ENCODE results near the gene DCTN1.
A peak's percentile ranks its signal among the peaks of the same experiment; 100 is the strongest.

Gene DCTN1

DNA sequence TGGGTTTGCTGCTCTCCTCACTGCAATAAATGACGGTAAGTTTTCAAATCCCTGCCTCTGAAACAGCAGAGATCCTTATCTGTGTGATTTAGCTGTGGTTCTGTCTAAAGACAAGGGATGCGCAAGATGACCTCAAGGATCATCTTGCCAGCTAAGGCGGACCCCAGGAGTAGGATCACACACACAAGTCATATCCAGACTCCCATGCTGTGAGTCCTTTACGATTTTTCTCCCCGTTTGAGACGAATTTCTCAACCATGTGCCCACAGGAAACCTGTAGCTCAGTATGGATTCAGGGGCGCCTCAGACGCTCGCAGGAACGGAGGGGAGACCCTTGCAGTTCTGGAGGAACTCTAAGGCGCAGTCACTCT, 11.1 kb upstream of the DCTN1 start:
- TF ChIP-seq CTCF (conservative IDR thresholded peaks at IDR 0.05): no peak
- H3K27ac ChIP-seq: peak overlapping the region; percentile 92

DNA sequence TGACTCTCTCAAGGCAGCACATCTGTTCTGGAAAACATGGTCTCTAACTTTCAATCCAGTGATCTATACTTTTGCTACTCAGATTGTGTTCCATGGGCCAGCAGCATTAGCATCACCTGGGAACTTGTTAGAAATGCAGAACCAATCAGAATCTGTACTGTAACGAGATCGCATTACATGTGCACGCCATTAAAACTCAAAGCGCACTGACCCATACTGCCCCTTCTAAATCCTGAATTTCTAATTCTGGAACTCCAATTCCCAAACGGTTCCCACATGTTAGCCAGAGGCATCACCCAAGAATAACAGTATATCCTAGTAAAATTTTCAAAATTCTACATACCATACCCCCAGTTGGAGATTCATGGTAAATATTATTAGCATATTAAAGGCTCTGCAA, 10.5 kb upstream of the DCTN1 start:
- TF ChIP-seq CTCF (conservative IDR thresholded peaks at IDR 0.05): no peak
- peak overlapping the region; percentile 92 for H3K27ac ChIP-seq

DNA sequence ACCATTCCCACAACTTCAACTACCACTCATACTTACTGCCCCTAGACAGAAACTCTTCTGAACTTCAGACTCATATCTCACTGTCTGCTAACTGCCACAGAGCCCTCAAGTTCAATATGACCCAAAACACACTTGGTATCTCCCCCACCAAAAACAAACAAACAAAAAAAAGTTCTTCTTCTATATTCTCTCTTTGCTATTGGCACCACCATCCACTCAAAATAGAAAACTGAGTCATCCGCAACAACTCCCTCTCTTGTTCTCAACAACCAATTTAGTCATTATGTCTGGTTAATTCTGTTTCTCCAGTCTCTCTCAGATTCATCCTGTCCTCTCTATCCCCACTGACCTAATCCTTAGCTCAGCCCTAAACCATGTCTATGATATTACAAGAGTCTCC, 7.2 kb upstream of the DCTN1 start:
- H3K27ac ChIP-seq: no peak overlapping the region

DNA sequence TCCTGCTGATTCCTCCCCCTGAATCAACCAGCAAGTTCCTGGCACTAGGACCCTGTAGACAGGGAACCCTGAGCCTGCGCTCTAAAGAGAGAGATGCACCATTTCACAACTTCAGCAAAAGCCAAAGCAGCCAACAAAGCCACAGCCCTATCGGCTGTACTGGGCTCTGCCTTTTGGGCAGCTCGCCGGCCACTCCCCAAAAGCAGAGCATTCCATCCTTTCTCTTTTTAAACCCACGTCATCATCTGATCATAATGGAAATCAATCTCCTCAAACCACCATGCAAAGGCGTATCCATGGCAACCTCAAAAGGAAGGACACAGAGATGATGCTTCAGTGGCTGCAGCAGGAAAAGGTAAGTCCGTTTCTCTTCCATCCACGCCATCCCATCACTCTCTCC, 5.3 kb upstream of the DCTN1 start:
- TF ChIP-seq CTCF (conservative IDR thresholded peaks at IDR 0.05): no peak
- peak overlapping the region; percentile 68; the same call in 1 of the 2 replicates for H3K27ac ChIP-seq

More for the DNA sequence above, 7.2 kb upstream of the DCTN1 start:
- TF ChIP-seq CTCF (conservative IDR thresholded peaks at IDR 0.05): no peak

- TF ChIP-seq CTCF (conservative IDR thresholded peaks at IDR 0.05): no peak
- H3K27ac ChIP-seq: peak overlapping the region; percentile 68
These were observed 3.9 kb upstream of the DCTN1 start for GRCh38 chr2:74384051-74384450.

- TF ChIP-seq CTCF (conservative IDR thresholded peaks at IDR 0.05): 0 out of 2 replicates have a peak, but pooled peaks have one; percentile 11
- peak overlapping the region; percentile 68 for H3K27ac ChIP-seq
These were observed 3.1 kb upstream of the DCTN1 start for GRCh38 chr2:74383254-74383653.

DNA sequence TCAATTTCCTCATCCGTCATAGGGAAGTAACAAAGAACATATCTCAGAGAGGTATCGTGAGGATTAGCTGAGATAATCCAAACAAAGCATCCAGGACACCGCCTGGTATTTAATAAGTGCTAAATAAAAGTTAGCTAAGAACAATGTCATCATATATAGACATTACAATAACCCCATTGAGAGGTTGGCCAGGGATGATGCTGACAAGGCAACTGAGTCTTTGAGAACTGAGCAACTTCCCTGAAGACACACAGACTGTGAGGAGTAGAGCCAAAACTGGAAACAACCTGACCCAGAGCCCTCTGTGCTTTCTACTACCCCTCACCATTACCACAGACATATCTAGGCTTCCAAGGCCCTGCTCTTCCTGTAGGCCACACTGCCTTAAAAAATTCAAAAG, 1.6 kb upstream of the DCTN1 start:
- TF ChIP-seq CTCF (conservative IDR thresholded peaks at IDR 0.05): no peak
- H3K27ac ChIP-seq: no peak overlapping the region

DNA sequence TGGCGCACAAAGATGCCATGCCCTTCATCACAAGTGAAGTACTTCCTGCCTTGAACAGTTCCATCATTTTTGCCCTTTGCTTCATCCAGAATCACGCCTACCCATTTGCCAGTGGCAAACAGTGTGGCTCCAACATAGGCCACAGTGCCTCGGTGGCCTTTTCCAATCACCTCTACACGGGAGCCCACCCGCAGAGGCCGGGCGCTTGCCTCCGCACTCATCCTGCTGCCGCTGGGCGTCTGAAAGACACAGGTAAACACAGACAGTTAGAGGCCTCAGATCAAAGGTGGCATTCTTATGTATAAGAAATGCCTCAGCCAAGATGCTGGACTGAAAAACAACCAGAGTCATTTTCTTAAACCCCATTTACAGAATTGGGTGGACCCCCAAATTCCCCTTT, 2.1 kb downstream of the DCTN1 start:
- TF ChIP-seq CTCF (conservative IDR thresholded peaks at IDR 0.05): no peak
- H3K27ac ChIP-seq: no peak overlapping the region
